HEK293 (cell line): ENCODE results near the gene TTLL11.

Experiments used
- CTCF ChIA-PET: fragments of 350-600 bp; formaldehyde crosslinking; extraction: SDS; loops from one replicate; lab custom pipeline; 2021; ENCODE audit warnings: antibody characterized with exemption; lab: Yijun Ruan, JAX
- POLR2A ChIA-PET: fragments of 300-600 bp; formaldehyde crosslinking; extraction: SDS; loops from one replicate; lab custom pipeline; 2020; ENCODE audit warnings: antibody characterized with exemption, inconsistent platforms; lab: Yijun Ruan, JAX
- H3K27ac ChIP-seq: fragments of 200-500 bp; sonication (Bioruptor generic); 2 replicates; pipeline ENCODE4 v1.5.1; 2014; ENCODE audit warnings: low read depth, low read length, control low read depth, inconsistent platforms; ENCODE audit errors: extremely low read depth
- H3K36me3 ChIP-seq, 2 experiments: fragments of 200-500 bp in 1 of 2; sonication (Bioruptor generic) in 1 of 2; 1 replicate in 1 of 2; 2 replicates in 1 of 2; pipeline ENCODE4 v1.5.1; 2014 to 2017; ENCODE audit warnings: inconsistent platforms in 2 of 2, low read length in 2 of 2; ENCODE audit not compliant: control insufficient read depth in 2 of 2, insufficient read depth in 1 of 2
- H3K4me1 ChIP-seq: fragments of 200-500 bp; sonication (Bioruptor generic); 2 replicates; pipeline ENCODE4 v1.5.1; 2014; ENCODE audit warnings: mild to moderate bottlenecking, low read length, inconsistent platforms; ENCODE audit not compliant: control insufficient read depth, insufficient read depth
- H3K4me3 ChIP-seq: 2 replicates; pipeline ENCODE4 v1.5.1; 2011; ENCODE audit warnings: low read depth, mild to moderate bottlenecking, control low read depth, low read length, moderate library complexity
- H3K9me3 ChIP-seq: fragments of 200-500 bp; sonication (Bioruptor generic); 2 replicates; pipeline ENCODE4 v1.5.1; 2014; ENCODE audit warnings: low read depth, low read length, inconsistent platforms; ENCODE audit not compliant: control insufficient read depth, insufficient read depth
- GLIS1 ChIP-seq: fragments of 450-650 bp; formaldehyde crosslinking; IDR thresholded peaks from 2 replicates; pipeline ENCODE4 v1.5.1; 2016; ENCODE audit warnings: missing biosample characterization, missing genetic modification characterization
- HIC1 ChIP-seq: fragments of 450-650 bp; formaldehyde crosslinking; IDR thresholded peaks from 2 replicates; pipeline ENCODE4 v1.5.1; 2016; ENCODE audit warnings: missing biosample characterization, missing genetic modification characterization
- KLF10 ChIP-seq: fragments of 450-650 bp; IDR thresholded peaks from 2 replicates; pipeline ENCODE4 v1.5.1; 2018; ENCODE audit warnings: missing biosample characterization, mild to moderate bottlenecking, missing genetic modification characterization
- KLF8 ChIP-seq: fragments of 450-650 bp; formaldehyde crosslinking; IDR thresholded peaks from 2 replicates; pipeline ENCODE4 v1.5.1; 2016; ENCODE audit warnings: missing biosample characterization, missing genetic modification characterization
- SP3 ChIP-seq: fragments of 450-650 bp; formaldehyde crosslinking; IDR thresholded peaks from 2 replicates; pipeline ENCODE4 v1.5.1; 2016; ENCODE audit warnings: missing biosample characterization, missing genetic modification characterization
- TCF7L2 ChIP-seq: IDR thresholded peaks from 2 replicates; pipeline ENCODE4 v1.6.1; 2011; ENCODE audit warnings: low read depth, mild to moderate bottlenecking, inconsistent platforms, low read length, moderate library complexity, borderline replicate concordance
- YY2 ChIP-seq: fragments of 450-650 bp; formaldehyde crosslinking; IDR thresholded peaks from 2 replicates; pipeline ENCODE4 v1.5.1; 2016; ENCODE audit warnings: missing biosample characterization, missing genetic modification characterization
- ZFP3 ChIP-seq: fragments of 450-650 bp; formaldehyde crosslinking; IDR thresholded peaks from 2 replicates; pipeline ENCODE4 v1.5.1; 2016; ENCODE audit warnings: low read depth, missing biosample characterization, missing genetic modification characterization
- ZFP69B ChIP-seq: fragments of 450-650 bp; formaldehyde crosslinking; IDR thresholded peaks from 2 replicates; pipeline ENCODE4 v1.5.1; 2016; ENCODE audit warnings: missing biosample characterization, missing genetic modification characterization
- ZNF138 ChIP-seq: fragments of 450-650 bp; formaldehyde crosslinking; IDR thresholded peaks from 2 replicates; pipeline ENCODE4 v1.5.1; 2016; ENCODE audit warnings: missing biosample characterization, missing genetic modification characterization, borderline replicate concordance
- ZNF184 ChIP-seq: fragments of 450-650 bp; IDR thresholded peaks from 2 replicates; pipeline ENCODE4 v1.5.1; 2018; ENCODE audit warnings: missing biosample characterization, mild to moderate bottlenecking, missing genetic modification characterization
- ZNF19 ChIP-seq: fragments of 450-650 bp; formaldehyde crosslinking; IDR thresholded peaks from 2 replicates; pipeline ENCODE4; 2016; ENCODE audit warnings: missing biosample characterization, missing genetic modification characterization, low read depth
- ZNF280C ChIP-seq: fragments of 450-650 bp; formaldehyde crosslinking; IDR thresholded peaks from 2 replicates; pipeline ENCODE4 v1.5.1; 2016; ENCODE audit warnings: missing biosample characterization, missing genetic modification characterization
- ZNF394 ChIP-seq: fragments of 450-650 bp; formaldehyde crosslinking; IDR thresholded peaks from 2 replicates; pipeline ENCODE4 v1.5.1; 2016; ENCODE audit warnings: missing biosample characterization, missing genetic modification characterization, mild to moderate bottlenecking, moderate library complexity, borderline replicate concordance
- ZNF404 ChIP-seq: fragments of 450-650 bp; formaldehyde crosslinking; IDR thresholded peaks from 2 replicates; pipeline ENCODE4 v1.5.1; 2017; ENCODE audit warnings: missing biosample characterization, missing genetic modification characterization
- ZNF521 ChIP-seq: fragments of 450-650 bp; formaldehyde crosslinking; IDR thresholded peaks from 2 replicates; pipeline ENCODE4 v1.5.1; 2017; ENCODE audit warnings: missing biosample characterization, mild to moderate bottlenecking, missing genetic modification characterization
- ZNF629 ChIP-seq: fragments of 450-650 bp; formaldehyde crosslinking; IDR thresholded peaks from 2 replicates; pipeline ENCODE4 v1.5.1; 2017; ENCODE audit warnings: missing biosample characterization, missing genetic modification characterization
- ZNF707 ChIP-seq: fragments of 450-650 bp; formaldehyde crosslinking; IDR thresholded peaks from 2 replicates; pipeline ENCODE4 v1.5.1; 2016; ENCODE audit warnings: missing biosample characterization, missing genetic modification characterization
- ZNF747 ChIP-seq: fragments of 450-650 bp; formaldehyde crosslinking; IDR thresholded peaks from 2 replicates; pipeline ENCODE4 v1.5.1; 2016; ENCODE audit warnings: missing biosample characterization, missing genetic modification characterization
- ZNF768 ChIP-seq: fragments of 450-650 bp; formaldehyde crosslinking; IDR thresholded peaks from 2 replicates; pipeline ENCODE4 v1.5.1; 2018; ENCODE audit warnings: missing biosample characterization, mild to moderate bottlenecking, missing genetic modification characterization
- ZNF837 ChIP-seq: fragments of 450-650 bp; formaldehyde crosslinking; IDR thresholded peaks from 2 replicates; pipeline ENCODE4 v1.5.1; 2016; ENCODE audit warnings: missing biosample characterization, missing genetic modification characterization
- ZSCAN16 ChIP-seq: fragments of 450-650 bp; formaldehyde crosslinking; IDR thresholded peaks from 2 replicates; pipeline ENCODE4 v1.5.1; 2016; ENCODE audit warnings: missing biosample characterization, missing genetic modification characterization
- ZSCAN30 ChIP-seq: fragments of 450-650 bp; IDR thresholded peaks from 2 replicates; pipeline ENCODE4 v1.5.1; 2018; ENCODE audit warnings: missing biosample characterization, mild to moderate bottlenecking, missing genetic modification characterization, moderate library complexity

TTLL11 gene

GRCh38 chr9:122032346-122032745 lies 60.8 kb downstream of the TTLL11 start:
- H3K4me3 ChIP-seq = no peak overlapping the region
- no peaks in the 10 kb centered on the region for H3K4me1 ChIP-seq
- TF ChIP-seq ZNF404 (no peak), ZFP3 (no peak), ZNF629 (tag by site-specific recombination) (no peak), ZNF768 (tag by site-specific recombination) (no peak), ZNF184 (no peak), KLF10 (tag by site-specific recombination) (no peak)
- no peaks in the 10 kb centered on the region for H3K36me3 ChIP-seq
- CTCF ChIA-PET = no interaction called here
- POLR2A ChIA-PET = interaction anchor here (0.7 kb wide), 1 partner anchor 11 kb away, joined by 3 read pairs; no protein-coding TSS in a partner anchor
- H3K27ac ChIP-seq = no peak overlapping the region
- H3K9me3 ChIP-seq = no peaks in the 10 kb centered on the region

- no peak overlapping the region for H3K4me3 ChIP-seq
- CTCF ChIA-PET = interaction anchor here (0.6 kb wide), 1 partner anchor 71 kb away, joined by 3 read pairs; no protein-coding TSS in a partner anchor
- TF ChIP-seq ZNF707 (tag by site-specific recombination) (no peak), ZSCAN16 (no peak), TCF7L2 (no peak), ZNF280C (tag by site-specific recombination) (no peak), ZFP69B (no peak), ZNF837 (tag by site-specific recombination) (no peak), ZNF521 (tag by site-specific recombination) (no peak), ZNF747 (tag by site-specific recombination) (no peak), ZSCAN30 (tag by site-specific recombination) (no peak), ZNF629 (tag by site-specific recombination) (no peak), KLF8 (tag by site-specific recombination) (no peak), ZNF138 (tag by site-specific recombination) (no peak), ZNF19 (tag by site-specific recombination) (no peak), SP3 (tag by site-specific recombination) (no peak), YY2 (tag by site-specific recombination) (no peak), ZNF394 (tag by site-specific recombination) (no peak), GLIS1 (tag by site-specific recombination) (no peak), HIC1 (tag by site-specific recombination) (no peak)
- TF ChIP-seq, all 188 proteins: peak for 0
These were observed 61.3 kb downstream of the TTLL11 start for GRCh38 chr9:122031776-122032175.

More at GRCh38 chr9:122031776-122032175, 61.3 kb downstream of the TTLL11 start:
- H3K9me3 ChIP-seq = no peaks in the 10 kb centered on the region
- no peak overlapping the region for H3K27ac ChIP-seq
- no peaks in the 10 kb centered on the region for H3K36me3 ChIP-seq
- no peaks in the 10 kb centered on the region for H3K4me1 ChIP-seq
- POLR2A ChIA-PET = no interaction called here
